Endothelial cell of umbilical vein (primary cell): ENCODE data around the gene SLC35D2.

ENCODE experiments used
- EZH2 ChIP-seq: IDR thresholded peaks from 2 replicates; pipeline ENCODE4 v1.6.1; 2012; ENCODE audit warnings: borderline replicate concordance, low read depth, mild to moderate bottlenecking, moderate library complexity, low read length, inconsistent platforms; ENCODE audit not compliant: severe bottlenecking
- TF ChIP-seq, protein P1 (sequence below), 2 donors: IDR thresholded peaks; 1 replicate in 1 of 2; 2 replicates in 1 of 2; pipeline ENCODE4 v1.5.1; 2011; ENCODE audit warnings: low read length in 2 of 2, mild to moderate bottlenecking in 2 of 2, moderate library complexity in 2 of 2, control low read depth in 1 of 2, inconsistent platforms in 1 of 2, low read depth in 1 of 2; ENCODE audit not compliant: insufficient read depth in 1 of 2; ENCODE audit errors: extremely low read depth in 1 of 2

DNA sequence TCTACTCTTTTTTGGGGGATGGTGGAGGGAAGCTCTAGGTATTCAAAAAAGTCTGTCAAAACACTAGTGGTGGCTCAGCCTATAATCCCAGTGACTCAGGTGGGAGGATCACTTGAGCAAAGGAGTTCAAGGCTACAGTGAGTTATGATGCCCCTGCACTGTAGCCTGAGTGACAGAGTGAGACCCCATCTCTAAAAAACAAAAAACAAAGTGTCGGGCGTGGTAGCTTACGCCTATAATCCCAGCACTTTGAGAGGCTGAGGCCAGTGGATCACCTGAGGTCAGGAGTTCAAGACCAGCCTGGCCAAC, 15.8 kb upstream of the SLC35D2 start:
- TF ChIP-seq, protein P1, sequence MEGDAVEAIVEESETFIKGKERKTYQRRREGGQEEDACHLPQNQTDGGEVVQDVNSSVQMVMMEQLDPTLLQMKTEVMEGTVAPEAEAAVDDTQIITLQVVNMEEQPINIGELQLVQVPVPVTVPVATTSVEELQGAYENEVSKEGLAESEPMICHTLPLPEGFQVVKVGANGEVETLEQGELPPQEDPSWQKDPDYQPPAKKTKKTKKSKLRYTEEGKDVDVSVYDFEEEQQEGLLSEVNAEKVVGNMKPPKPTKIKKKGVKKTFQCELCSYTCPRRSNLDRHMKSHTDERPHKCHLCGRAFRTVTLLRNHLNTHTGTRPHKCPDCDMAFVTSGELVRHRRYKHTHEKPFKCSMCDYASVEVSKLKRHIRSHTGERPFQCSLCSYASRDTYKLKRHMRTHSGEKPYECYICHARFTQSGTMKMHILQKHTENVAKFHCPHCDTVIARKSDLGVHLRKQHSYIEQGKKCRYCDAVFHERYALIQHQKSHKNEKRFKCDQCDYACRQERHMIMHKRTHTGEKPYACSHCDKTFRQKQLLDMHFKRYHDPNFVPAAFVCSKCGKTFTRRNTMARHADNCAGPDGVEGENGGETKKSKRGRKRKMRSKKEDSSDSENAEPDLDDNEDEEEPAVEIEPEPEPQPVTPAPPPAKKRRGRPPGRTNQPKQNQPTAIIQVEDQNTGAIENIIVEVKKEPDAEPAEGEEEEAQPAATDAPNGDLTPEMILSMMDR (IDR thresholded peaks at IDR 0.05; ENCODE audit: extremely low read depth in 1 of 2, insufficient read depth in 1 of 2, low read depth in 1 of 2, low read length in 2 of 2): no peak
- TF ChIP-seq EZH2: no peak
